Measurements from ENCODE around the gene LYPLAL1.

The LYPLAL1 gene

GRCh38 chr1:219257751-219258150 lies 84.1 kb downstream of the LYPLAL1 start:
- no peak for DNase-seq (ENCODE audit: low read depth, low spot score)
- H3K4me3 ChIP-seq (ENCODE audit: low read depth, low read length): no peak overlapping the region
- in situ Hi-C loops (cut with HindIII; ENCODE audit: low sequenced_read_pairs): no loop called here
- TF ChIP-seq CTCF (IDR thresholded peaks at IDR 0.05; ENCODE audit: low read depth, low read length): no peak

GRCh38 chr1:219261454-219261853 lies 87.8 kb downstream of the LYPLAL1 start:
- no peak for DNase-seq (ENCODE audit: low read depth, low spot score)
- no peak for TF ChIP-seq CTCF (IDR thresholded peaks at IDR 0.05; ENCODE audit: low read depth, low read length)

More at GRCh38 chr1:219261454-219261853, 87.8 kb downstream of the LYPLAL1 start:
- H3K4me3 ChIP-seq (ENCODE audit: low read depth, low read length): no peak overlapping the region
- in situ Hi-C loops (cut with HindIII; ENCODE audit: low sequenced_read_pairs): no loop called here
